OCI-LY7 (cell line): ENCODE data around the gene CYP11A1. TPM values are rescaled to one million over a fixed set of nuclear protein-coding genes. Genes with fewer than 3 reads are reported as not detected.

ENCODE experiments used
- BruUV-seq: library from RNA; stranded (reverse); fragments of 400-500 nt; replicated peaks from 2 replicates; lab custom pipeline; 2021; lab: Mats Ljungman, UMichigan
- CTCF ChIA-PET: fragments of 300-600 bp; sonication (Branson Sonifier 250); formaldehyde crosslinking; loops from one replicate; lab custom pipeline; 2022; ENCODE audit warnings: antibody characterized with exemption; ENCODE audit not compliant: unreplicated experiment; lab: Charles Lee
- POLR2A ChIA-PET: fragments of 300-600 bp; sonication (Branson Sonifier 250); formaldehyde crosslinking; loops from one replicate; lab custom pipeline; 2022; ENCODE audit warnings: antibody characterized with exemption; lab: Charles Lee
- DNase-seq: peaks from one replicate; pipeline ENCODE4 v3.0.0-alpha.2; 2015; ENCODE audit warnings: low spot score
- H2AFZ ChIP-seq: fragments of 200-600 bp; sonication (generic), shearing (Covaris generic); 2 replicates; pipeline ENCODE4 v1.6.1; 2014; ENCODE audit warnings: mild to moderate bottlenecking, antibody characterized with exemption, low read length, moderate library complexity
- H3K27ac ChIP-seq: fragments of 200-600 bp; sonication (generic); 2 replicates; pipeline ENCODE4 v1.5.1; 2014; ENCODE audit warnings: mixed run types, low read depth, mild to moderate bottlenecking, moderate library complexity, low read length, inconsistent platforms; ENCODE audit not compliant: poor library complexity, severe bottlenecking
- H3K36me3 ChIP-seq: fragments of 200-600 bp; sonication (generic); 2 replicates; pipeline ENCODE4 v1.6.1; 2014; ENCODE audit warnings: mild to moderate bottlenecking, antibody characterized with exemption, low read length, moderate library complexity, mixed read lengths; ENCODE audit not compliant: insufficient read depth
- H3K4me1 ChIP-seq: fragments of 200-600 bp; sonication (generic); 2 replicates; pipeline ENCODE4 v1.5.1; 2014; ENCODE audit warnings: mild to moderate bottlenecking, low read length; ENCODE audit not compliant: insufficient read depth, poor library complexity, severe bottlenecking
- H3K4me2 ChIP-seq: fragments of 200-600 bp; sonication (generic); 2 replicates; pipeline ENCODE4 v1.6.1; 2014; ENCODE audit warnings: mild to moderate bottlenecking, low read length
- H3K4me3 ChIP-seq: fragments of 200-600 bp; sonication (generic); 2 replicates; pipeline ENCODE4 v1.5.1; 2014; ENCODE audit warnings: mild to moderate bottlenecking, low read depth, low read length; ENCODE audit not compliant: poor library complexity, severe bottlenecking
- H3K79me2 ChIP-seq: fragments of 200-600 bp; sonication (generic); 2 replicates; pipeline ENCODE4 v1.6.1; 2016; ENCODE audit warnings: low read depth, mild to moderate bottlenecking, low read length, moderate library complexity, mixed read lengths; ENCODE audit not compliant: insufficient read depth
- H3K9me2 ChIP-seq: fragments of 200-600 bp; sonication (generic); 2 replicates; pipeline ENCODE4 v1.6.1; 2016; ENCODE audit warnings: mild to moderate bottlenecking, low read length, mixed read lengths; ENCODE audit not compliant: insufficient read depth
- H3K9me3 ChIP-seq: fragments of 200-600 bp; sonication (generic); 2 replicates; pipeline ENCODE4 v1.6.1; 2014; ENCODE audit warnings: mild to moderate bottlenecking, mixed run types, low read length, mixed read lengths
- H4K20me1 ChIP-seq: fragments of 200-600 bp; sonication (generic); 2 replicates; pipeline ENCODE4 v1.6.1; 2014; ENCODE audit warnings: mild to moderate bottlenecking, antibody characterized with exemption, low read length, moderate library complexity, mixed read lengths; ENCODE audit not compliant: insufficient read depth
- CTCF ChIP-seq: fragments of 200-600 bp; sonication (generic); conservative IDR thresholded peaks from 2 replicates; pipeline ENCODE4 v1.5.1; 2014; ENCODE audit warnings: mild to moderate bottlenecking, antibody characterized with exemption, low read length, moderate library complexity, mixed read lengths
- EZH2phosphoT487 ChIP-seq: fragments of 200-600 bp; sonication (generic); IDR thresholded peaks from 2 replicates; pipeline ENCODE4 v1.6.1; 2018; ENCODE audit warnings: low read depth, borderline replicate concordance, mild to moderate bottlenecking, mixed run types, antibody characterized with exemption, low read length, moderate library complexity, mixed read lengths
- intact Hi-C: fragments of 100-400 bp; cut with micrococcal nuclease; formaldehyde crosslinking; loops from one replicate; pipeline ENCODE4 v1.10.0; 2022; ENCODE audit not compliant: unreplicated experiment
- total RNA-seq, 2 experiments: library from RNA; depleted of rRNA in 1 of 2; stranded (reverse); fragments of >200 nt in 1 of 2; shearing (Covaris generic) in 1 of 2; gene quantifications; 2 replicates each; pipeline ENCODE4 v1.2.3, GENCODE V29; 2014 to 2022

Gene CYP11A1
- total RNA-seq, 2 experiments from 2014 or later = not detected

GRCh38 chr15:74319138-74319460 lies 48.3 kb downstream of the CYP11A1 start:
- H2AFZ ChIP-seq = no peak overlapping the region
- peaks cover 11% of the 10 kb centered on the region for H3K4me1 ChIP-seq
- no peak overlapping the region for H3K4me3 ChIP-seq
- BruUV-seq = no TSS peak
- no peaks in the 10 kb centered on the region for H3K9me2 ChIP-seq
- POLR2A ChIA-PET = no interaction called here
- no peak overlapping the region for H3K4me2 ChIP-seq
- no peak for DNase-seq
- no peaks in the 10 kb centered on the region for H3K79me2 ChIP-seq
- CTCF ChIA-PET = no interaction called here
- H3K27ac ChIP-seq = no peak overlapping the region
- H4K20me1 ChIP-seq = no peaks in the 10 kb centered on the region
- H3K9me3 ChIP-seq = no peaks in the 10 kb centered on the region
- H3K36me3 ChIP-seq = no peaks in the 10 kb centered on the region
- intact Hi-C loops = no loop called here
- TF ChIP-seq CTCF (no peak), EZH2phosphoT487 (no peak)

GRCh38 chr15:74318376-74319137 lies 48.9 kb downstream of the CYP11A1 start:
- H3K36me3 ChIP-seq = no peaks in the 10 kb centered on the region
- no peak for DNase-seq
- TF ChIP-seq EZH2phosphoT487 = no peak
- no peak for TF ChIP-seq CTCF
- H3K4me1 ChIP-seq = peaks cover 11% of the 10 kb centered on the region
- H2AFZ ChIP-seq = no peak overlapping the region
- no peak overlapping the region for H3K4me2 ChIP-seq
- BruUV-seq = no TSS peak
- CTCF ChIA-PET = no interaction called here
- intact Hi-C loops = no loop called here
- no peak overlapping the region for H3K4me3 ChIP-seq
- H3K9me3 ChIP-seq = no peaks in the 10 kb centered on the region
- no peak overlapping the region for H3K27ac ChIP-seq
- no peaks in the 10 kb centered on the region for H3K9me2 ChIP-seq
- POLR2A ChIA-PET = interaction anchor here (0.6 kb wide), 1 partner anchor 290 kb away, joined by 4 read pairs; no protein-coding TSS in a partner anchor
- no peaks in the 10 kb centered on the region for H3K79me2 ChIP-seq
- no peaks in the 10 kb centered on the region for H4K20me1 ChIP-seq

GRCh38 chr15:74317820-74318375 lies 49.5 kb downstream of the CYP11A1 start:
- TF ChIP-seq EZH2phosphoT487 (no peak), CTCF (no peak)
- Histone ChIP-seq H3K36me3 (no peaks in the 10 kb centered on the region), H3K79me2 (no peaks in the 10 kb centered on the region), H3K27ac (no peak overlapping the region), H3K4me1 (peaks cover 11% of the 10 kb centered on the region), H3K9me3 (no peaks in the 10 kb centered on the region), H3K4me2 (no peak overlapping the region), H4K20me1 (no peaks in the 10 kb centered on the region), H3K4me3 (no peak overlapping the region), H3K9me2 (no peaks in the 10 kb centered on the region), H2AFZ (no peak overlapping the region)
- ChIA-PET POLR2A (no interaction called here), CTCF (no interaction called here)
- intact Hi-C loops = no loop called here
- DNase-seq = no peak
- BruUV-seq = no TSS peak
